Measurements from ENCODE around the gene FBXO42. TPM values are rescaled to one million over a fixed set of nuclear protein-coding genes. Genes with fewer than 3 reads are reported as not detected.

FBXO42 gene
- total and polyA plus RNA-seq, 2 of the 8 experiments (the other 6 are each of a cell fraction or from before 2014, with no cell fraction given): 15.1 to 17.0 TPM

GRCh38 chr1:16232316-16232710 is 120.0 kb downstream of the FBXO42 start:
- POLR2A ChIA-PET (ENCODE audit: partially characterized antibody): interaction anchor here (0.9 to 2.5 kb wide), 4 partner anchors 10 to 31 kb away, joined by 4 to 8 read pairs (median 6); partner anchors contain the start of gene ARHGEF19
- no peaks in the 10 kb centered on the region for H3K9me3 ChIP-seq (ENCODE audit: insufficient read depth in 2 of 2, low read depth in 1 of 2, low read length in 1 of 2)
- H3K4ac ChIP-seq (replicated peaks; ENCODE audit: insufficient read length, low read depth, low read length): no peak overlapping the region
- H3K56ac ChIP-seq (replicated peaks; ENCODE audit: insufficient read length, low read depth, low read length): no peak overlapping the region
- FAIRE-seq (no peak), DNase-seq (ENCODE audit: low read depth in 1 of 2, low spot score in 2 of 2) (no peak)
- 93% methylated on average over 5 of the region's 5 CpGs; no CpG with 5 or more reads in 1 of the 2 experiments for WGBS, 2 experiments (ENCODE audit: extremely low coverage in 1 of 2, insufficient coverage in 1 of 2, insufficient read length in 1 of 2, insufficient replicate concordance in 2 of 2, low coverage in 1 of 2, low lambda C conversion rate in 2 of 2, missing lambda C conversion rate in 1 of 2)
- peaks cover 7 to 24% (median 21%) of the 10 kb centered on the region in 4 experiments for H3K27me3 ChIP-seq (replicated peaks in 1 of 4; ENCODE audit: control insufficient read depth in 3 of 4, extremely low read depth in 1 of 4, insufficient read depth in 3 of 4, low read length in 3 of 4)
- no peak overlapping the region for H3K18ac ChIP-seq (ENCODE audit: extremely low read depth, low read length)
- no peak overlapping the region for H3K14ac ChIP-seq (ENCODE audit: insufficient read length)
- H3K23me2 ChIP-seq (ENCODE audit: low read depth, low read length): peaks cover 9% of the 10 kb centered on the region
- no peak overlapping the region for H4K8ac ChIP-seq (ENCODE audit: extremely low read depth, insufficient read depth, low read length)
- H2BK12ac ChIP-seq (ENCODE audit: low read depth, low read length): no peak overlapping the region
- H4K20me1 ChIP-seq (replicated peaks in 1 of 2; ENCODE audit: control insufficient read depth in 1 of 2, insufficient read depth in 2 of 2, low read length in 2 of 2): peaks cover 3 to 6% of the 10 kb centered on the region in 2 experiments
- H3K79me1 ChIP-seq (ENCODE audit: low read depth, low read length): no peaks in the 10 kb centered on the region; the same call in 1 of the 2 replicates
- H4K5ac ChIP-seq (ENCODE audit: insufficient read length, low read depth, low read length): no peak overlapping the region
- no peak overlapping the region for H4K91ac ChIP-seq (replicated peaks; ENCODE audit: insufficient read length, low read length)
- no peak overlapping the region for H3K4me3 ChIP-seq (ENCODE audit: extremely low read depth in 1 of 4, insufficient read depth in 2 of 4, low read depth in 3 of 4, low read length in 4 of 4)
- CTCF ChIA-PET (ENCODE audit: partially characterized antibody): interaction anchor here (1.0 to 13.8 kb wide), 4 partner anchors 13 to 150 kb away, joined by 3 to 106 read pairs (median 4); no protein-coding TSS in a partner anchor
- H3K4me2 ChIP-seq (ENCODE audit: insufficient read depth in 1 of 2, low read depth in 2 of 2, low read length in 2 of 2): no peak overlapping the region
- no peak overlapping the region for H2BK120ac ChIP-seq (replicated peaks; ENCODE audit: low read depth, low read length)
- H2BK5ac ChIP-seq (ENCODE audit: low read depth, low read length): no peak overlapping the region
- H3K36me3 ChIP-seq (ENCODE audit: control insufficient read depth in 2 of 4, insufficient read depth in 4 of 4, low read length in 3 of 4): no peaks in the 10 kb centered on the region
- no peak overlapping the region for H2AFZ ChIP-seq (ENCODE audit: low read length)
- H2AK5ac ChIP-seq (ENCODE audit: low read depth, low read length): no peak overlapping the region
- H3K23ac ChIP-seq (ENCODE audit: insufficient read length): no peak overlapping the region
- no peaks in the 10 kb centered on the region for H3K79me2 ChIP-seq (ENCODE audit: control insufficient read depth in 1 of 2, insufficient read depth in 2 of 2, low read length in 2 of 2)
- no peak overlapping the region for H2BK15ac ChIP-seq (ENCODE audit: low read length)
- peaks cover 2 to 18% (median 4%) of the 10 kb centered on the region in 4 experiments; a peak in 6 of 7 replicates for H3K4me1 ChIP-seq (replicated peaks in 1 of 4; ENCODE audit: control insufficient read depth in 3 of 4, insufficient read depth in 4 of 4, low read length in 3 of 4)
- H3K9ac ChIP-seq (replicated peaks in 1 of 4; ENCODE audit: extremely low read depth in 1 of 4, low read depth in 3 of 4, low read length in 3 of 4): no peak overlapping the region
- H2BK20ac ChIP-seq (ENCODE audit: low read length): no peak overlapping the region
- no peak overlapping the region for H3K27ac ChIP-seq (ENCODE audit: low read depth, low read length)
- TF ChIP-seq, protein P1, sequence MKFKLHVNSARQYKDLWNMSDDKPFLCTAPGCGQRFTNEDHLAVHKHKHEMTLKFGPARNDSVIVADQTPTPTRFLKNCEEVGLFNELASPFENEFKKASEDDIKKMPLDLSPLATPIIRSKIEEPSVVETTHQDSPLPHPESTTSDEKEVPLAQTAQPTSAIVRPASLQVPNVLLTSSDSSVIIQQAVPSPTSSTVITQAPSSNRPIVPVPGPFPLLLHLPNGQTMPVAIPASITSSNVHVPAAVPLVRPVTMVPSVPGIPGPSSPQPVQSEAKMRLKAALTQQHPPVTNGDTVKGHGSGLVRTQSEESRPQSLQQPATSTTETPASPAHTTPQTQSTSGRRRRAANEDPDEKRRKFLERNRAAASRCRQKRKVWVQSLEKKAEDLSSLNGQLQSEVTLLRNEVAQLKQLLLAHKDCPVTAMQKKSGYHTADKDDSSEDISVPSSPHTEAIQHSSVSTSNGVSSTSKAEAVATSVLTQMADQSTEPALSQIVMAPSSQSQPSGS (IDR thresholded peaks at IDR 0.05; ENCODE audit: low read length): no peak
